Subcutaneous abdominal adipose tissue (tissue), 5 donors: Measurements from ENCODE around the gene CTXND2.
"Not testable (repeated sequence)": the region's sequence is repeated elsewhere in the genome, so short reads cannot be mapped to it uniquely, and the experiment has no call there.

Experiments
- H3K27ac ChIP-seq: one replicate; pipeline ENCODE4 v1.7.0; 2013; ENCODE audit warnings: low read depth, mild to moderate bottlenecking, inconsistent platforms, low read length, moderate library complexity
- H3K27me3 ChIP-seq, 5 donors: one replicate each; pipeline ENCODE4 v1.7.0; 2013; ENCODE audit warnings: low read length in 5 of 5, inconsistent platforms in 1 of 5; ENCODE audit not compliant: control insufficient read depth in 5 of 5, insufficient read depth in 4 of 5
- H3K36me3 ChIP-seq, 5 donors: one replicate each; pipeline ENCODE4 v1.7.0; 2013; ENCODE audit warnings: low read length in 5 of 5; ENCODE audit not compliant: control insufficient read depth in 5 of 5, insufficient read depth in 5 of 5
- H3K4me1 ChIP-seq, 5 donors: one replicate each; pipeline ENCODE4 v1.7.0; 2013; ENCODE audit warnings: low read length in 5 of 5, mild to moderate bottlenecking in 3 of 5, moderate library complexity in 1 of 5; ENCODE audit not compliant: control insufficient read depth in 5 of 5, insufficient read depth in 5 of 5
- H3K4me3 ChIP-seq, 5 donors: one replicate each; pipeline ENCODE4 v1.7.0; 2013; ENCODE audit warnings: low read length in 5 of 5, low read depth in 1 of 5
- H3K9ac ChIP-seq, 5 donors: one replicate each; pipeline ENCODE4 v1.7.0; 2013; ENCODE audit warnings: low read length in 5 of 5, mild to moderate bottlenecking in 4 of 5, moderate library complexity in 3 of 5
- H3K9me3 ChIP-seq, 5 donors: one replicate each; pipeline ENCODE4 v1.7.0; 2013; ENCODE audit warnings: low read length in 5 of 5; ENCODE audit not compliant: control insufficient read depth in 5 of 5
- donor health status: healthy.
- donor health status: healthy.
- donor health status: healthy.
- donor health status: healthy.
- donor health status: healthy.

CTXND2 gene

DNA sequence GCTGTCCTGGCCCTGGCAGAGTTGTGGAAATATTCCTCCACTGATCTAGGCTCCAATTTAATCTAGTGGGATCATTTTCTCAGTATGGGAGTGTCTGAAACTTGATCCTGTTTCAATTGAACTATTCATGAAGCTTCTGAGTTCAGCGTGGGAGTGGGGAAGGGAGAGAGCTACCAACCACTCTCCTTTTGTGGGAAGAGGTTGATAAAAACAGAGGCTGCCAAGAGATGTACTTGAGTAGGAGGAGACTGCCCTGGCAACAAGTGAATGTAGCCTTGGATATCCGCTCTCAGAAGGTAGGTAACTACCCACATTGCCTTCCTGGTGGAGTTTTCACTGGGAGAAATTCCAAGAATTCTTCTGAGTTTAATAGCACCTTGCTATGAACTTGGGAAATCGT is at the start of gene CTXND2:
TSS of gene CTXND2 (plus strand) at position 119 of the 400 bp plus-strand sequence. CDS start 25,179 bp downstream, outside the sequence.
- no peak within 1 kb of the TSS for H3K27ac ChIP-seq
- no peaks in the 10 kb centered on the region for H3K27me3 ChIP-seq
- H3K36me3 ChIP-seq = no peaks in the 10 kb centered on the region
- no peaks in the 10 kb centered on the region for H3K9me3 ChIP-seq
- H3K9ac ChIP-seq = no peak within 1 kb of the TSS
- peaks cover 0 to 4% (median 0%) of the 10 kb centered on the region in 5 donors for H3K4me1 ChIP-seq
- H3K4me3 ChIP-seq = no peak within 1 kb of the TSS

GRCh38 chr1:150840850-150841249 is 46.1 kb upstream of the CTXND2 start:
- H3K36me3 ChIP-seq = peaks cover 22 to 42% (median 31%) of the 10 kb centered on the region in 5 donors
- not testable (repeated sequence) for H3K4me3 ChIP-seq, H3K27me3 ChIP-seq, H3K27ac ChIP-seq, H3K9me3 ChIP-seq, H3K9ac ChIP-seq
- peaks cover 0 to 12% (median 7%) of the 10 kb centered on the region in 5 donors for H3K4me1 ChIP-seq

DNA sequence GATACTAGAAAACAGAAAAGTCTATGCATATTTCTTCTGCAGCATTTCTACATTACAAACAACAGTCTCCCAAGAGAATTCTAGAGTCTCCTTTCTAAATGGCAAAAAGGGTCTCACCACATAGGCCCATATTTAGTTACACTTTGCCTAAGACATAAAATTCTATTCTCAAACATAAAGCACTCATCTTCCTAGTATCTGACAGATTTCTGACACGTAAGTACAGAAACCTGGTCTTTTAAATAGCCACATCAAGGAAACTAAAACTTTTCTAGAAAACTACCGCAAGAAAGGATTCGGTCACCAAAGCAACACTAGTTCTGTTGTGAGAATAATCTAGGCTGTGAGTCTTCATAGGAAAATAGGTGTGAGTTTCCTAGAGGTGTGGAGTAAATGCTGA is 45.3 kb upstream of the CTXND2 start:
- H3K27me3 ChIP-seq = no peaks in the 10 kb centered on the region
- peak overlapping the region in 1 of 5 donors; percentile 39 for H3K9ac ChIP-seq
- peaks cover 19 to 35% (median 25%) of the 10 kb centered on the region in 5 donors for H3K36me3 ChIP-seq
- no peaks in the 10 kb centered on the region for H3K9me3 ChIP-seq
- H3K4me1 ChIP-seq = peaks cover 0 to 14% (median 8%) of the 10 kb centered on the region in 5 donors
- H3K27ac ChIP-seq = no peak overlapping the region
- no peak overlapping the region for H3K4me3 ChIP-seq

- H3K27ac ChIP-seq = no peak overlapping the region
- H3K9ac ChIP-seq = peak overlapping the region in 2 of 5 donors; percentile 24 to 39
- no peak overlapping the region for H3K4me3 ChIP-seq
- H3K4me1 ChIP-seq = peaks cover 0 to 21% (median 12%) of the 10 kb centered on the region in 5 donors
- no peaks in the 10 kb centered on the region for H3K27me3 ChIP-seq
- H3K9me3 ChIP-seq = no peaks in the 10 kb centered on the region
- H3K36me3 ChIP-seq = peaks cover 13 to 28% (median 23%) of the 10 kb centered on the region in 5 donors
These were observed 44.6 kb upstream of the CTXND2 start for GRCh38 chr1:150842343-150842742.

- Histone ChIP-seq H3K9ac (no peak overlapping the region), H3K36me3 (peaks cover 10 to 23% (median 18%) of the 10 kb centered on the region in 5 donors), H3K27me3 (no peaks in the 10 kb centered on the region), H3K4me1 (peaks cover 0 to 28% (median 15%) of the 10 kb centered on the region in 5 donors), H3K4me3 (no peak overlapping the region), H3K9me3 (no peaks in the 10 kb centered on the region), H3K27ac (peak overlapping the region; percentile 24)
These were observed 44.0 kb upstream of the CTXND2 start for GRCh38 chr1:150842964-150843363.

GRCh38 chr1:150843474-150843873 is 43.5 kb upstream of the CTXND2 start:
- no peaks in the 10 kb centered on the region for H3K9me3 ChIP-seq
- peaks cover 0 to 30% (median 15%) of the 10 kb centered on the region in 5 donors for H3K4me1 ChIP-seq
- H3K36me3 ChIP-seq = peaks cover 10 to 18% (median 17%) of the 10 kb centered on the region in 5 donors
- H3K9ac ChIP-seq = no peak overlapping the region
- no peaks in the 10 kb centered on the region for H3K27me3 ChIP-seq
- H3K27ac ChIP-seq = peak overlapping the region; percentile 24
- H3K4me3 ChIP-seq = no peak overlapping the region

DNA sequence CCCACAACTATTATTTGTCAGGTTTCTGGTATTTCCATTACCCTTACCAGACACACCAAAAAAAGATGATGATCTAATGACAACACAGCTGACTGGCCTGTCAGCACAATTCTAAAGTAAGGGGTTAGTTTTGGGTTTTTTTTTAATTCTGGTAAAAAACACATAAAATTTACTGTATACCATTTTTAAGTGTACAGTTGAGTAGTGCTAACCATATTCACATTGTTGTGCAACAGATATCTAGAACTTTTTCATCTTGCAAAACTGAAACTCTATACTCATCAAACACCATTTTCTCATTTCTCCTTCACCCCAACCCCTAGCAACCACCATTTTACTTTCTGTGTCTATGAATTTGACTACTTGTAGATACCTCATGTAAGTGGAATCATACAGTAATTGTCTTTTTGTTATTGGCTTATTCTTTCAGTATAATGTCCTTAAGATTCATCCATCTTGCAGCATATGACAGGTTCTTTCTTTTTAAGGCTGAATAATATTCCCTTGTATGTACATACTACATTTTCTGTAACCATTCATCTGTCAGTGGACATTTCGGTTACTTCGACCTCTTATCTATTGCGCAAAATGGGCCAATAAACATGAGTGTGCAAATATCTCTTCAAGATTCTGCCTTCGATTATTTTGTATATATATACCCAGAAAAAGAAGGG is 40.3 kb upstream of the CTXND2 start:
- peak overlapping the region; percentile 64 for H3K27ac ChIP-seq
- peaks cover 0 to 31% (median 11%) of the 10 kb centered on the region in 5 donors for H3K4me1 ChIP-seq
- H3K4me3 ChIP-seq = no peak overlapping the region
- peaks cover 0 to 11% (median 5%) of the 10 kb centered on the region in 5 donors for H3K36me3 ChIP-seq
- no peaks in the 10 kb centered on the region for H3K9me3 ChIP-seq
- H3K27me3 ChIP-seq = no peaks in the 10 kb centered on the region
- no peak overlapping the region for H3K9ac ChIP-seq

- H3K27me3 ChIP-seq, H3K4me3 ChIP-seq, H3K9ac ChIP-seq, H3K27ac ChIP-seq, H3K9me3 ChIP-seq: not testable (repeated sequence)
- Histone ChIP-seq H3K4me1 (peaks cover 0 to 21% (median 9%) of the 10 kb centered on the region in 5 donors), H3K36me3 (peaks cover 6 to 28% (median 13%) of the 10 kb centered on the region in 5 donors)
These were observed 36.1 kb upstream of the CTXND2 start for GRCh38 chr1:150850801-150851362.

DNA sequence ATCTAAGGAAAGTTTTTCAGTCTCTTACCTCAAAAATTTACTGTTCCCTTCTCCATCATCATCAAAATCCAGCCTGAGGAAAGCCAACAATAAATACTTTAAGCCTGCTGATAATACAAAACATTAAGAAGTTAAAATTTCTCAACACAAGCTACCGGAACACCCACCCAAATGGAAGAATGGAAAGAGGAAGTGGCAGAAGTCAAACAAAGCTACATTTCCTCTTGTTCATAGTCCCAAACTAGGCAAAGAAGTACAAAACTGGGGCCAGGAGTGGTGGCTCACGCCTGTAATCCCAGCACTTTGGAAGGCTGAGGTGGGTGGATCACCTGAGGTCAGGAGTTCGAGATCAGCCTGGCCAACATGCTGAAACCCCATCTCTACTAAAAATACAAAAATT is 34.2 kb upstream of the CTXND2 start:
- H3K4me3 ChIP-seq, H3K4me1 ChIP-seq, H3K27ac ChIP-seq, H3K27me3 ChIP-seq, H3K9ac ChIP-seq, H3K9me3 ChIP-seq: not testable (repeated sequence)
- peaks cover 12 to 34% (median 20%) of the 10 kb centered on the region in 5 donors for H3K36me3 ChIP-seq

GRCh38 chr1:150863724-150864123 is 23.2 kb upstream of the CTXND2 start:
- Histone ChIP-seq H3K9me3 (no peaks in the 10 kb centered on the region), H3K36me3 (peaks cover 0 to 8% (median 4%) of the 10 kb centered on the region in 5 donors), H3K27ac (no peak overlapping the region), H3K9ac (no peak overlapping the region), H3K4me1 (peaks cover 0 to 3% (median 0%) of the 10 kb centered on the region in 5 donors), H3K4me3 (no peak overlapping the region), H3K27me3 (no peaks in the 10 kb centered on the region)
